ENCODE results near the gene RAPGEF6.
"Not testable (repeated sequence)": the region's sequence is repeated elsewhere in the genome, so short reads cannot be mapped to it uniquely, and the experiment has no call there.

Gene RAPGEF6

DNA sequence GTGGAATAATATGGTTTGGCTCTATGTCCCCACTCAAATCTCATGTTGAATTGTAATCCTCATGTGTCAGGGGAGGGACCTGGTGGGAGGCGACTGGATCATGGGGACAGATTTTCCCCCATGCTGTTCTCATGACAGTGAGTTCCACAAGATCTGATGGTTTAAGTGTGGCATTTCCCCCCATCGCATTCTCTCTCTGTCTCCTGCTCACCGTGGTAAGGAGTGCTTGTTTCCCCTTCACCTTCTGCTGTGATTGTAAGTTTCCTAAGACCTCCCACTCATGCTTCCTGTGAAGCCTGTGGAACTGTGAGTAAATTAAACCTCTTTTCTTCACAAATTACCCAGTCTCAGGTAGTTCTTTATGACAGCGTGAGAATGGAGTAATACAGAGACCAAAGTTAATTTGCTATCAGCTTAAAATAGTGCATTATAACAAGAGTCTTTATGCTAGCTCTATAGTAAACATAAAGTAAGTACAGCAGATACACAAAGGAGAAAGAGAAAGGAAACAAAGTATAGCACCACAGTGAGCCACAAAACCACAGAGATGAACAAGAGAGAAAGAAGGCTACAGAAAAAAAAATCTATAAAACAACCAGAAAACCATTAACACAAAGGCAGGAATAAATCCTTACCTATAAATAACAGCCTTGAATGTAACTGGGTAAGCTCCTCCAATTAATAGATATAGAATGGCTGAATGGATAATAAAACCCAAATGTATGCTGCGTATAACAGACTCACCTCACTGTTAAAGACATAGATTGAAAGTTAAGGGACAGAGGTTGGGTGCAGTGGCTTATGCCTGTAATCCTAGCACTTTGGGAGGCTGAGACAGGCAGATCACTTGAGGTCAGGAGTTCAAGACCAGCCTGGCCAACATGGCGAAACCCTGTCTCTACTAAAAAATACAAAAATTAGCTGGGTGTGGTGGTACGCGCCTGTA, 39.7 kb downstream of the RAPGEF6 start:
- 0 out of 2 replicates have a peak, but pooled peaks cover 15% of the 10 kb centered on the region for H3F3A ChIP-seq (ENCODE audit: control insufficient read depth, insufficient read depth)
- H3K27ac ChIP-seq (ENCODE audit: low read depth, low read length), result no peak overlapping the region
- H3K4me3 ChIP-seq (ENCODE audit: low read length), result no peak overlapping the region
- no peaks in the 10 kb centered on the region for H3K9me3 ChIP-seq (ENCODE audit: control insufficient read depth, insufficient read depth, low read length)
- 0 out of 2 replicates have a peak, but pooled peaks cover 2% of the 10 kb centered on the region for H3K4me1 ChIP-seq (ENCODE audit: control insufficient read depth, low read length)
- no peak overlapping the region for H3K4me2 ChIP-seq (ENCODE audit: low read length)
- H4K20me1 ChIP-seq (ENCODE audit: control insufficient read depth, insufficient read depth, low read depth, low read length), result peaks cover 5% of the 10 kb centered on the region; the same call in 1 of the 2 replicates
- TF ChIP-seq CTCF (IDR thresholded peaks at IDR 0.05; ENCODE audit: low read depth, low read length, poor library complexity, severe bottlenecking) (no peak), EZH2phosphoT487 (IDR thresholded peaks at IDR 0.05; ENCODE audit: borderline replicate concordance, low read length) (no peak)
- H3K36me3 ChIP-seq (ENCODE audit: control insufficient read depth, low read length), result peaks cover 59% of the 10 kb centered on the region
- no peaks in the 10 kb centered on the region for H3K9me2 ChIP-seq (replicated peaks; ENCODE audit: control insufficient read depth, low read length)
- peaks cover 80% of the 10 kb centered on the region for H3K79me2 ChIP-seq (ENCODE audit: control insufficient read depth, low read length)
- no peaks in the 10 kb centered on the region for H3K27me3 ChIP-seq (ENCODE audit: control insufficient read depth, low read length)

- no peaks in the 10 kb centered on the region for H3K9me3 ChIP-seq (ENCODE audit: control insufficient read depth, insufficient read depth, low read length)
- TF ChIP-seq CTCF (IDR thresholded peaks at IDR 0.05; ENCODE audit: low read depth, low read length, poor library complexity, severe bottlenecking), result no peak
- TF ChIP-seq EZH2phosphoT487 (IDR thresholded peaks at IDR 0.05; ENCODE audit: borderline replicate concordance, low read length), result no peak
- H3K4me2 ChIP-seq (ENCODE audit: low read length), result no peak overlapping the region
- no peaks in the 10 kb centered on the region for H3K9me2 ChIP-seq (replicated peaks; ENCODE audit: control insufficient read depth, low read length)
- 0 out of 2 replicates have a peak, but pooled peaks cover 15% of the 10 kb centered on the region for H3F3A ChIP-seq (ENCODE audit: control insufficient read depth, insufficient read depth)
- 0 out of 2 replicates have a peak, but pooled peaks cover 6% of the 10 kb centered on the region for H3K4me1 ChIP-seq (ENCODE audit: control insufficient read depth, low read length)
- no peaks in the 10 kb centered on the region for H3K27me3 ChIP-seq (ENCODE audit: control insufficient read depth, low read length)
- H3K79me2 ChIP-seq (ENCODE audit: control insufficient read depth, low read length), result peaks cover 78% of the 10 kb centered on the region
- H3K36me3 ChIP-seq (ENCODE audit: control insufficient read depth, low read length), result peaks cover 56% of the 10 kb centered on the region
- no peak overlapping the region for H3K27ac ChIP-seq (ENCODE audit: low read depth, low read length)
- H3K4me3 ChIP-seq (ENCODE audit: low read length), result no peak overlapping the region
- peaks cover 5% of the 10 kb centered on the region; the same call in 1 of the 2 replicates for H4K20me1 ChIP-seq (ENCODE audit: control insufficient read depth, insufficient read depth, low read depth, low read length)
These were observed 41.1 kb downstream of the RAPGEF6 start for GRCh38 chr5:131593921-131594320.

DNA sequence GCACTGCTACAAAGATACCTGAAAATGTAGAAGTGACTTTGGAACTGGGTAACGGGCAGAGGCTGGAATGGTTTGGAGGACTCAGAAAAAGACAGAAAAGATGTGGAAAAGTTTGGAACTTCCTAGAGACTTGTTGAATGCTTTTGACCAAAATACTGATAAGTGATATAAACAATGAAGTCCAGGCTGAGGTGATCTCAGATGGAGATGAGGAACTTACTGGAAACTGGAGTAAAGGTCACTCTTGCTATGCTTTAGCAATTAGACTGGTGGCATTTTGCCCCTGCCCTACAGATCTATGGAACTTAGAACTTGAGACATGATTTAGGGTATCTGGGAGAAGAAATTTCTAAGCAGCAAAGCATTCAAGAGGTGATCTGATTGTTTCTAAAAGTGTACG, 41.6 kb downstream of the RAPGEF6 start:
- not testable (repeated sequence) for H3K4me3 ChIP-seq (ENCODE audit: low read length); H3K9me3 ChIP-seq (ENCODE audit: control insufficient read depth, insufficient read depth, low read length); H3K4me2 ChIP-seq (ENCODE audit: low read length); H3K27ac ChIP-seq (ENCODE audit: low read depth, low read length); H3K4me1 ChIP-seq (ENCODE audit: control insufficient read depth, low read length); H3K9me2 ChIP-seq (replicated peaks; ENCODE audit: control insufficient read depth, low read length); H3K27me3 ChIP-seq (ENCODE audit: control insufficient read depth, low read length); H4K20me1 ChIP-seq (ENCODE audit: control insufficient read depth, insufficient read depth, low read depth, low read length)
- H3K36me3 ChIP-seq (ENCODE audit: control insufficient read depth, low read length), result peaks cover 57% of the 10 kb centered on the region
- H3F3A ChIP-seq (ENCODE audit: control insufficient read depth, insufficient read depth), result 0 out of 2 replicates have a peak, but pooled peaks cover 15% of the 10 kb centered on the region
- H3K79me2 ChIP-seq (ENCODE audit: control insufficient read depth, low read length), result peaks cover 78% of the 10 kb centered on the region
